GM18861 (cell line): ENCODE measurements around the gene RPL21.
"Not testable (repeated sequence)": the region's sequence is repeated elsewhere in the genome, so short reads cannot be mapped to it uniquely, and the experiment has no call there.

Source experiments
- ATAC-seq: cut with Tn5 transposase; IDR thresholded peaks from one replicate; pipeline ENCODE4 v1.9.1; 2021; ENCODE audit not compliant: unreplicated experiment

The RPL21 gene

GRCh38 chr13:27288392-27288791 is 37.0 kb downstream of the RPL21 start:
- ATAC-seq = no peak

GRCh38 chr13:27289011-27289665 is 37.8 kb downstream of the RPL21 start:
- no peak for ATAC-seq

GRCh38 chr13:27290715-27291114 is 39.4 kb downstream of the RPL21 start:
- ATAC-seq = no peak

GRCh38 chr13:27291967-27292366 is 40.6 kb downstream of the RPL21 start:
- not testable (repeated sequence) for ATAC-seq

- no peak for ATAC-seq
Observed at GRCh38 chr13:27293076-27293691, 41.8 kb downstream of the RPL21 start.

GRCh38 chr13:27293873-27294515 is 42.6 kb downstream of the RPL21 start:
- no peak for ATAC-seq

- ATAC-seq = no peak
Observed at GRCh38 chr13:27295096-27295495, 43.7 kb downstream of the RPL21 start.

GRCh38 chr13:27295660-27296059 is 44.3 kb downstream of the RPL21 start:
- no peak for ATAC-seq

- ATAC-seq = no peak
Observed at GRCh38 chr13:27296496-27296895, 45.1 kb downstream of the RPL21 start.

- no peak for ATAC-seq
Observed at GRCh38 chr13:27298849-27299248, 47.5 kb downstream of the RPL21 start.

- not testable (repeated sequence) for ATAC-seq
Observed at GRCh38 chr13:27300406-27300805, 49.0 kb downstream of the RPL21 start.

GRCh38 chr13:27300941-27301586 is 49.7 kb downstream of the RPL21 start:
- ATAC-seq = no peak

- ATAC-seq = no peak
Observed at GRCh38 chr13:27302643-27303262, 51.4 kb downstream of the RPL21 start.

GRCh38 chr13:27304099-27304498 is 52.7 kb downstream of the RPL21 start:
- ATAC-seq = no peak

GRCh38 chr13:27304611-27305010 is 53.3 kb downstream of the RPL21 start:
- no peak for ATAC-seq
